ENCODE data around the gene WDR75.
"Not testable (repeated sequence)": the region's sequence is repeated elsewhere in the genome, so short reads cannot be mapped to it uniquely, and the experiment has no call there.

The WDR75 gene

DNA sequence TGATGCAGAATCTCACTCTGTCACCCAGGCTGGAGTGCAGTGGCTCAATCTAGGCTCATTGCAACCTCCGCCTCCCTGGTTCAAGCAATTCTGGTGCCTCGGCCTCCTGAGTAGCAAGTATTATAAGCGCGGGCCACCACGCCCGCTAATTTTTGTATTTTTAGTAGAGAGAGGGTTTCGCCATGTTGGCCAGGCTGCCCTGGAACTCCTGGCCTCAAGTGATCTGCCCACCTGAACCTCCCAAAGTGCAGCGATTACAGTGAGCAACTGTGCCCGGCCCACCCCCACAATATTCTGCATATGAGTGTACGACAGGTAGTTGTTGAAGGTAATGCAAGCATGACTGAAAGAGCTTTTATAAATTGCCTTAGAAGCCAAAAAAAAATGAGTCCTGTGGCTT, 1.2 kb downstream of the WDR75 start:
- DNase-seq: peak; percentile 25

DNA sequence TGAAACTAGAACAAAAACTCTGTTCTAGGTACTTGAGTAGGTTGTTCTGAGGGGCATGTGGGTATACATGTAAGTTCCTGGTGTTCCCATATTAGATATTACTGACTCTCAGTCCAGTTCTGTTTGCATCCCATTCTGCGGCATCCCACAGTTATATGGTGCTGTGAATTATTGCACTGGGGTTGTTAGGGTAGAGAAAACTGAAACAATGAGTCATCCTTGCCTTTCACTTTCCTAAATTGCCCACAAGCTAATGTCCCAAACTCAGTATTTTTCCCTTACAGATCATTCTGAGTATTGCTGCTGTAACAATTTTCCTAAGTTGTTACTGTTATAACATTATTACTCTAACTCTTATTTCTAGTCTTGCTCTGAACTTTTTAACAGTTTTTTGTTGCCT, 3.0 kb downstream of the WDR75 start:
- DNase-seq: peak; percentile 50

DNA sequence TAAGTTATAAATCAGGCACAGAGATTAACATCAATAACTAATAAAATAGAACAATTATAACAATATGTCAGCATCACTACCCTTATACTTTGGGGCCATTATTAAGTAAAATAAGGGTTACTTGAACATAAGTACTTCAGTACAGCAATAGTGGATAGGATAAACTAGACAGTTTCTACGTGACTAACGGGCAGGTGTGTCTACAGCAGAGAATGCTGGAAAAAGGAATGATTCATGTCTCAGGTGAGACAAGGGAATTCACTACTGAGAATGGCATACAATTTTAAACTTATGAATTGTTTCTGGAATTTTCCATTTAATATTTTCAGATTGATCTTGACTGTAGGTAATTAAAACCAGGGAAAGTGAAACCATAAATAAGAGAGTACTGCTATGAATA, 5.5 kb downstream of the WDR75 start:
- DNase-seq: no peak

DNA sequence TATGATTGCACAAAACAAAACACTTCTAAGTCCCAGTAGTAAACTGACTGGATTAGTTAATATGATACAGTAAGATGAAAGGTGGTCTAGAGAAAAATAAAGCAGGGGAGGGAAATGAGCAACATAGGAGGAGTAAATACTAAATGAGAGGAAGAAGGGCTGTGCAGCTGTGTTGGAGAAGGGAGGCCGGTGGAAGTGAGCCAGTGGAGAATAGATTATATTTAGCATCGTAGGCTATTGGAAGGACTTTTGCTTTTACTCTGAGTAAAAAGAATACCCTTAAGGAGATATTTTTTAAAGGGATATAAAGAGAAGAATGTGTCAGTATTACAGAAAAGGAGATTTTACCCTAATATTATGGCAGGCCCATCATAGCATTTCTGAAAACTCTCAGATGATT, 12.7 kb downstream of the WDR75 start:
- no peak for DNase-seq

DNA sequence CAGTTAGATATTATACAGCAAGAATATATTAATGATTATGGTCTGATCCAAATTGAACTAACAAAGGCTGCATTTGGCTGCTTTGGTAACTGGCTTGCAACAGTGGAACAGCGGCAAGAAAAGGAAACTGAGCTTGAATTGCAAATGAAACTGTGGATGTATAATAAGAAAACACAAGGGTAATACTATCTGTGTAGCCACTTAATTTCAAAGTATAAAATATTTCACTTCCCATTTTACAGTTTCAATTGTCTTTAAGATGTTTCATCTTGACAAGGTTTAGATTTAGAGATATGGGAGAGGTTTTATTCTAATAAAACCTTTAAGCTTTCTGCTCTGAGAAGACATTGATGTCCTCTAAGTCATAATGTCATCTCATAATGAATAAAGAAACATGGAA, 23.8 kb downstream of the WDR75 start:
- no peak for DNase-seq

DNA sequence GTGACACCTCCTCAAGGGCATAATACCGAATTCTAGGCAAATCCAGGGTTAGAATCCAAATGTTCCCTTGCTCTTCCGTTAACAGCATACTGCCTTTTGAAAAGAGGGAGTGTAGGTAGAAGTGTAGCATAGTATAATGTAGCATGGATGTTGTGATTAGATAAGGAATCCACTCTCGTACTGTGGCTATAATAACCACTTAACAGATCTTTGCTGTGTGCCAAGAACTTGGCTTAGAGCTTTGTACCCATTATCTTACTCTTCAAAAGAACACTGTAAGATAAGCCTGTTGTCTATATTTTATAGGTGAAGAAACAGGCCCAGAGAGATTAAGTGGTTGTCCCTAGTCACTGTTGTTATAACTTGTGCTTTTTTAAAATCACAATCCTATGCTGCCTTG, 24.2 kb downstream of the WDR75 start:
- DNase-seq: no peak

DNA sequence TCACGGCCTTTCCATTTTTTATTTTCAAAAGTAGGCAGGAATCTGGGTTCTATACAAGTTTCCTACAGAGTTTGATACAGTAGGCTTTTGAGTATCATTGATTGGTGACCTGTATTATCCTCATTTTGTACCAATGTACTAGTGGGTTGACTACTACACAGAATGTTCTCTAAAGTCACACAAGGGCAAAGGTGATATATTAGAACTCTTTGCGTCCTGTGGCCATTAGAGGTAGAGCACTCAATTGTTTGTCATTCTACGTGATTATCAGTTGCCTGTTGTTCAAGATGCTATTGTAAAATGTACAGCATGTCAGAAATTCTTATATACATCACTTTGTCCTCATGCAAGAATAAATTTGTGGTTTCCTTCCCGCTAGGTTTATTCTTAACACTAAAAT, 24.8 kb downstream of the WDR75 start:
- no peak for DNase-seq

DNA sequence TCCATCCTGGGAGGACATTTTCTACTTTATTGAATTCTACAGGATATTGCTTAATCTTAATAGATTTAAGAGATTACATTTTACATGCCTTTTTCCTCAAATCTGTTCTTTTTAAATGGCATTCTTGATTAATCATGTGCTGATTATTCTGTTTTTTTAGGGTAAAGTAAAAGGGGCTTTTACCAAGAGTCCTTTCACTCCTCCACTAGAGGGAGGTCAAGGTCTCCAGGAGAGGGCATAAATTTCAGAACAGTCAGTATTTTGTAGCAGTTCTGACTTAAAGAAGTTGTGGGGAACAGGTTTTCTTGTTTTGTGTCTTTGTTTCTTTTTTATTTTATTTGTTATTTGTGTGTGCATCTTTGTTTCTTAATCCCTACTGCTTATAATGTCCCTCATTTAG, 25.4 kb downstream of the WDR75 start:
- no peak for DNase-seq

DNA sequence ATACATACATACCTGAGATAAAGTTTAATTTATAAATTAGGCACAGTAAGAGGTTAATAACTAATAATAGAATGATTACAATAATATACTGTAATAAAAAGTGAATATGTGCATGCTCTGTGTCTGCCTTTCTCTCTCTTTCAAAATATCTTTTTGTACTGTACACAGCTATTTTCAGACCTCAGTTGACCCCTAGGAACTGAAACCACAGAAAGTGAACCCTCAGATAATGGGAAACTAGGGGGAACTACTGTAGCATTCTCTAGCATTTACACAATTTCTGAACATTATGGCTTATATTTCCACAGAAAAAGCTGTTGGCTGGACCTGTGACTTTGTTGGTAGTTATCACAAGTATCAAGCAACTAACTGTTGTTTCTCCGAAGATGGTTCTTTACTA, 25.9 kb downstream of the WDR75 start:
- no peak for DNase-seq

DNA sequence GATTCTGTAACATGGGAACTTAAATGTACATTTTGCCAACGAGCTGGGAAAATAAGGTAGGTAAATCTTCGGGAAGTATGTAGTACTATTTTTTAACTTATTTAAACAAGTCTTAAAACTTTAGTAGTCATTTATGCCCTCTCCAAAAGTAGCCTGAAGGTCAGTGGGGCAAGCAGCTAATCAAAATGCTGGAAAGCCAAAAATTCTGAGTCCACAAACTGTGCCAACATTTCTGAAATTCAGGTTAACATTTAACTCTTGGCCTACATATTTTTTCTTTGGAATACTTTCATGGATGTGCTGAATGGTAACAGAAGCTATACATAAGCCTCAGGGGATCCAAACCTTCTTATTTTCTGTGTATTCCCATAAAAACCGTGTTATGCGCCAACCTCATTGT, 26.3 kb downstream of the WDR75 start:
- no peak for DNase-seq

DNA sequence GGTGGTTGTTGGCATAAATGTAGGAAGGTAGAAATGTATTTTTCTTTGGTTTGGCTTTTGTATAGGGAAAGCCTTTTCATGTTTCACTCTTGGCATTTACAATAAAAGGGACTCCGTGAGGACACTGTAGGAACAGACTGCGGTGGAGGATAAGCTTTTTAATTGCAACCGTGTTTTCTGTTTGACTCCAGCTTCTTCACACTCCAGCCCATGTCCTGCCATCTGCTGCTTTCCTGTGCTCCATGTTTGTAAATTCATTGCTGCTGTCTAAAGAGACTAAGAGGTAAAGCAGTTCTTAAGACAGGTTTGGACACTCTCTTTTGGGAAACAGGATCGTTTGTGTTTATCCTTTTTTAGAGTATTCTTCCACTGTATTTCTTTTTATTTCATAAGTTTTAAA, 33.3 kb downstream of the WDR75 start:
- no peak for DNase-seq

DNA sequence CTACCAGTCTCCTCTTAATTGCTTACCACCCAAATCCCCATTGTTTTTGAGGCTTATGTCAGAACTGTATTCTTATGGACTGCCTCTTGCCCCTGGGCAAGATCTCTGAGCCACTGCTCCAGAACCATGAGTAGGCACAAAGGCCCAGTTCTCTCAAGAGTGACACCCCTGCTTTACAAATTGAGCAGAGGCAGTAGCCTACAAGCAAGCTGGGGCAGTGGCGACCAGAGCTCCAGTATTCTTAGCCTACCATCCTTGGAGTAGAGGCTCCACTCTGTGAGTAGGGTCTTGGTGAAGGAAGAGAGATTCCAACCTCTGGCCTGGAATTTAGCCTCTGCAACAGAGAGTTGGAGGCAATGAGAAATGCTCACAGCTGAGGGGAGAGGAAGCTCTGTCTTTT, 36.5 kb downstream of the WDR75 start:
- DNase-seq: no peak

DNA sequence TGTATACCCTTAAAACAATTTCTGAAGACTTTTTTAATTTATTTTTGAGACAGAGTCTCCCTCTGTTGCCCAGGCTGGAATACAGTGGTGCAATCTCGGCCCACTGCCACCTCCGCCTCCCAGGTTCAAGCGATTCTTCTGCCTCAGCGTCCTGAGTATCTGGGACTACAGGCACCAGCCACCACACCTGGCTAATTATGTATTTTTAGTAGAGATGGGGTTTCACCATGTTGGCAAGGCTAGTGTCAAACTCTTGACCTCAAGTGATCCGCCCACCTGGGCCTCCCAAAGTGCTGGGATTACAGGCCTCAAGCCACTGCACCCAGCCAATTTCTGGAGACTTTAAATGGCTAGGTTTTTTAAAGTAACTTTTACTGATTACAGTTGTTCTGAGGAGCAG, 37.0 kb downstream of the WDR75 start:
- not testable (repeated sequence) for DNase-seq

DNA sequence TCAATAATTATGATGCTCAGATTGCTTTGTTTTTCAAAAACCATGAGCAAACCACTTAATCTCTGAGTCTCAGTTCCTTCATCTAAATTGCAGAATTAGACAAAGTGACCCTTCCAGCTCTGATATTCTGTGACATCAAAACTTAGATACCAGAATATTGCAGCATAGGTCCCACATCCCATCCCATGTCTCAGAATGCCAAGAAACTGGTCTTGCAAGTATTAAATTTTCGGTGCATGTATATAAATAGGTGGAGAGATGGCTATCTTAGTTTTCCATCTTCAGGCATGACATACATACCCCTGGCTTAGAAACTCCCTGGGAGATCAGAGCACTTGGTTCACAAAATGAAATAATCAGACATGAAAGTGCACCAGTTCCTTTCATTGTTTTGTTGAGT, 39.8 kb downstream of the WDR75 start:
- no peak for DNase-seq

DNA sequence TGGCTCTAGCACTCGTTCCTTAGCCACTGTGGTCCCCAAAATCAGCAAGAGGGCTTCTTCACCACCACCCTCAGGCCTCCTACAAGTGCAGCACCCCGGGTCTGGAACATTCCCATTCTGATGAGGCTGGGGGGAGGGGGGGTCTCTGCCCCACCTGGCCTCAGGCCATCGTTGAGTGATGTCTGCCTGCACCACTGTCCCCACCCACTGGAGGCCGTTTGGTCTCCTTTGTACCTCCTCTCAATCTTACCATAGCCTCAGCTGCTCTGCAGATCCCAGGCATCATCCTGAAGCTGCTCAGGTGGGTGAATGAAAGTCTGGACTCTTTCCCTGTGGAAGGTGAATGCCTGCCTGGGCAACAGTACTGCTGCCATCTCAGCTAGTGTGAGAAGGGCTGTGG, 42.3 kb downstream of the WDR75 start:
- DNase-seq: no peak

DNA sequence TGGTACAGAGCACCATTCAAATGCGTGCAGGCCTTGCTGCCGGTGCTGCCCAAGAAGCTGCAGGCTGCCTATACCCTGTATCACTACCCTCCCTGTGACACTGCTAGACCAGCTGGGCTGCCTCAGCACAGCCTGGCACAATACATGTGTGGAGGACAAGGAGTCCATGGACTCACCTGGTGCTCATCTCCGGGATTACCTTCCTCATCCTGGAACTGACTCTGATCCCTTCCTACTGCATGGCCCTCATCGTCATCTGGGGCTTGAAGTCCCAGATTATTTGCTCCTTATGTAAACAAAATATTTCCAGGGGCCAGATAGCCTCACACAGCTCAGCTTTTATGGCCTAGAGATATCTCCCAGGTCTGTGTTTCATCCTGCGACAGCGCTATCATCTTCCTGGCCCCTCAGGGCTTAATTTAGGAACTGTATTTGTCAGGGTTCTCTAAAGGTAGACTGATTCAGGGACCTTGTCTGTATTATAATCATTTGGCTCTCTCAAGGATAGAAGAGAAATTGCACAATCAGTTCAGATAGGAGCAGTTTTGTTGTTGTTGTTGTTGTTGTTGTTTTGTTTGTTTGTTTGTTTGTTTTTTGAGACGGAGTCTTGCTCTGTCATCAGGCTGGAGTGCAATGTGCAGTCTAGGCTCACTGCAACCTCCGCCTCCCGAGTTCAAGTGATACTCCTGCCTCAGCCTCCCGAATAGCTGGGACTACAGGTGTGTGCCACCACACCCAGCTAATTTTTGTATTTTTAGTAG, 42.9 kb downstream of the WDR75 start:
- DNase-seq: no peak

DNA sequence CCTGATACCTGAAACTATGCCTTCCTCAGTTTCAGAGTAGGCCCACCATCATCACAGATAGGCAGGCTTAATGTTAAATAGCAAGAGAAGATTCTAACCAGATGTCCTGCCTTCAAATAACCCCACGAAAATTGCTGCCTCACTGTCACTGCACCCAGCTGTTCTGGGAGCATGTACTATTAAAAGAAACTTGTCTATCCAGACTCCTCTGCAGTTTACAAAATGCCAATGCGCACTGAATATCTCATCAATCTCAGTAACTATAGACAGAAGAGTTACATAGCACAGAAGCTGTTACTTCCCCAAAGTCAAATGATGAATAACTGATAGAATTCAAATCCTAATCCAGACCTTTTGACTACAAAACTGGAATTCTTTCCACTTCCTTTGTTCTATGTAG, 43.9 kb downstream of the WDR75 start:
- DNase-seq: no peak

DNA sequence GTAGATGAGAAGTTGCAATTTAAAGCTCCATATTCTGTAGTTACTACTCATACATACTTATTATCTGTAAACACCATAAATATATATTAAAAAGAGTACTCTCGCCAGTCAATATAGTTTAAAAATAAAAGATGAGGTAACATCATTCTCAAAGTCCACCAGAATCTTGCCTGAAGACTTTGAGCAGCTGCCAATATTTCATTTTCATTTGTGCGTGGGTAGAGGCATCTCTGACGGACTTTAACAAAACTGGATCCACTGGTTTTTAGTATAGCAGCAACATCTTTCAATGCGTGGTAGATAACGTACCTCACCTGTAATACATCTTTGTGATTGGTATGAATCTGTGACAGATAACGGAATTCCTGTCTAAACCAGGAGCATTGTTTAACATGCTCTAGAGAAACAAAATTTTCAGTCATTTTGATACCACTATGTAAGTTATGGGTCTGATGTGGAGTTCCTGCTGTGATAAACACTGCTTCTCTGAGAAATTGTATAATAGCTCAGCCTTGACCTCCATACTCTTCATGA, 45.0 kb downstream of the WDR75 start:
- DNase-seq: no peak

DNA sequence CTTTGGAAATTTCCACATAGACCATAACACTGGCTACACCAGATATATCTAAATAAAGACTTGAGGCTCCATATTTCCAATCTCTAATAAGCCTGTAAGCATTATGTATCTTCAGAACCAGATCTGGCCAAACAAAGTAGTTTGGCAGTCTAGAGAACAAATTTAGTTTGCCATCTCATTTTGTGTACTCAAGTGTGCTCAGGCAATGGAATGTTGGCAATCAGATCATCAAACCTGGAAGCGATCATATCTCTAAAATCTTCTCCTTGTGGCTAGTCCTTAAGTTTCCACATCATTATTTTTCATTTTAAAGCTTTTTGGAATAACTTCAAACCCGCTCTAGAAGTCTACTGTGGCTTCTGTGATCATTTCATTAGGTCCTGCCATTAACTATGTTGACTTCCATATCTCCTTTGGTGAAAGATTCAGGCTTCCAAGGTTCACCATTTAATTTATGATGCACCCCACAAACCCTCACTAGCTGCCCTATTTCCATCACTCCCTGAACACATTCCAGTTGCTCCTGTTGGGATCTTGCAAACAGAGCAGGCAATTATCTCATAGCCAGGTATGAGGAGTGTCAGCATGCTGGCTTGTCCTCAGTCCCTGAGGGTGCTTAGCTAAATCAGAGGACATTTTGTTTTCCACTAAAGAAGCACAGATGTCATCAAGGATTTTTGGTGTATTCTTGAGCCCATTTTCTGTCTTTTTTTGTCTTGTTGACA, 46.2 kb downstream of the WDR75 start:
- no peak for DNase-seq

DNA sequence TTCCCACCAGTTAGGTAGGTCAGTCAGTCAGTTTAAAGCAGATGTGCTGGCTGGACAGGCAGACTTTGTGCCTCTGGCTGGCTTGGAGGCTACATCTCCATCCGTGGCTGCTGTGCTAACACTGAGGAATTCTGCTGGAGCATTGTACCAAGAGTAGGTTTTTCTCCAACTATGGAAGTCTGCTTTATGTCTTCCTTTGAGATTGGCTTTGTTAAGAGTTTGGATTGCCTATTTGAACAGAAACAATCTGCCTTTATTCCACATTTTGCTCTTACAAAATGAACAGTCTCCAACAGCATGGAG, 46.7 kb downstream of the WDR75 start:
- no peak for DNase-seq

DNA sequence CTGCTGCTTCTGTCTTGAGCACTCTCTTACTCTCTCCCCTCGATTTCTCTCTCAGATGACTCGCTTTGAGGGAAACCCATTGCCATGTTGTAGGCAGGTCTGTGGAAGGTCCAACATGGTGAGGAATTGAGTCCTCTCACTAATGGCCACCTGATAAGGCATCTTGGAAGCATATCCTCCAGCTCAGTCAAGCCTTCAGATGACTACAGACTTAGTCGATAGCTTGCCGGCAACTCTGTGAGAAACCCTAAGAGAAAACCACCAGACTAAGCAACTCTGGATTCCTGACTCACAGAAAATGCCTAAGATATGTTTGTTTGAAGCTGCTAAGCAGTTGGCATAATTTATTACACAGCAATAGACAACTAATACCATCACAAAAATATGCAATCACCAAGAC, 51.2 kb downstream of the WDR75 start:
- DNase-seq: no peak

DNA sequence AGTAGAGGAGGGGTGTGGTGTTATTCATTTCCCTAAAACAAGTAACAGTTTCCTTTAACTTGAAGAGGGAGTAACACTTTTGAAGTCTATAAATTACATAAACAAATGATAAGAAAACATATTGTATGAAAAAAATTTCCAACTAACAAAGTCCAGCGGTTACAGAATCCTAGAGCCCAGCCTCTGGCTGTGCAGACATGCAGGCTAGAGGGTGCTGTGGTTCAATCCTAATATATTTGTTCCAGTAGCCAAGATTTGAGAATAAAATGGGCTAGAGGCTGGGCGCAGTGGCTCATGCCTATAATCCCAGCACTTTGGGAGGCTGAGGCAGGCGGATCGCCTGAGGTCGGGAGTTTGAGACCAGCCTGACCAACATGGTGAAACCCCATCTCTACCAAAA, 56.9 kb downstream of the WDR75 start:
- DNase-seq: no peak

DNA sequence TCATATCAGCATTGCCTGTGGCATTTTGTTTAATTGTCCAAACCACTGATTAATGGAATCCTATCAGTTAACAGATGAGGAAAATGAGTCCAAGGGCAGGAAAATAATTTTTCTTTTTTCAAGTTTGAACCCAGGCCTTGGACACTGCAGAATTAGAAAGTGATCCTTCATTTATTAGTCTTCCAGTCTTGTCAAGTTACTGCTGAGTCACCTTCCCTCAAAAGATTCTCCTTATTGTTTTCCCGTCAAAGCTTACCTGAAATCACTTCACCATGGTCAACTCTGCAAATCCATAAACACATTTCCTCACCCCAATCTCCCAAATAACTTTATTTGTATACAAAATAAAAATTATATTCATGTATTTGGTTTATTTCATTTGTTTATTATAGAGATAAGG, 57.9 kb downstream of the WDR75 start:
- DNase-seq: no peak

DNA sequence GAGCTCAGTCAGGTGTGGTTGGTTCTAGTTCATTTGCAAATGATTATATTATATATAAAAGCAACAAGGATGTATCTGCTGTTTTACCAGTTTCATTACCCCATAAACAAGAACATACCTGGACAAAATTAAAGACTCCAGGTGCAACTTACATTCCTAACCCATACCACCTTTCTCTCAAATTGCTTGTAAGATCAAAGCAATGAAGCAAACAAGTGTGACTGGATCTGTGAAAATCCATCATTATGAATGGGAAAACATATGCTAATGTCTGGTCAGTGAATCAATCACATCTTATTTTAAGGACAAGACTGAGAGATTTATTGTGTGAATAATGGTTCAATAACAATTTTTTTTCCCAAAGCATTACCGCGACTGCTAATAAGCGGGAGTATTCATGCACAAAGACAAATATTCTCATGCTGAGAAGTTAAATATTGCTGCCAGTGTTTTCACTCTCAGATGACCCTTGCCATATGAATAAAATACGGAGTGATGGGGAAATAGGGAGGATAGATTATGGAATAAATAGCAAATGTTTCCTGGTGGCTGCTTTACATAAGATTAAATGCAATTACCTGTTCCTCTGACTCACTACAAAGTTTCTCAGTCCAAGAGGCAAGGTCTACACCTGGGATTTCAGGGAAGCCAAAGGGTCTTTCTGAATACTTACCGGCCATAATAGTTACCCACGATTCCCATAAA, 59.3 kb downstream of the WDR75 start:
- no peak for DNase-seq
